NCI-H2171 (cell line): ENCODE results near the gene POU2F2.
"Not testable (repeated sequence)": the region's sequence is repeated elsewhere in the genome, so short reads cannot be mapped to it uniquely, and the experiment has no call there.

Experiments
- DNase-seq: peaks from one replicate; lab custom pipeline; 2025; lab: John Stamatoyannopoulos, UW

Gene POU2F2

GRCh38 chr19:42062381-42062780 lies 69.9 kb downstream of the POU2F2 start:
- no peak for DNase-seq

- no peak for DNase-seq
Observed at GRCh38 chr19:42060117-42060516, 72.1 kb downstream of the POU2F2 start.

DNA sequence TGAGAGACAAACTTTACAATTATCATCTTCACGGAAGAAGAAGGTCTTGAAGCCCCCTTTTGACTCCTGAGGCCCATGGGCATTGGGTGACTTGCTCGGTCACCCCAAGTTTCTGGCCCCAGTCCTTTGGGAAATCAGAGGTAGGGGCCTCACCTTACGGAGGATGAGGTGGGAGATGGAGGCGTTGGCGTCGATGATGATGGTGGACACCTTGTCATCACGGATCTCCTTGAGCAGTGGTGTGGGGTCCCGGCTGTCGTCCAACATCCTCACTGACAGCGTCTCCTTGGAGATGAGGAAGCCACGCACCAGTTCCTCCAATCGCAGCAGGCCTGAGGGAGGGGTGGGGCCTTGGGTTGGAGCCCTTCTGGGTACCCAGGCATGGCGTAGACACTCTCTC lies 73.0 kb downstream of the POU2F2 start:
- DNase-seq = no peak

GRCh38 chr19:42057846-42058245 lies 74.4 kb downstream of the POU2F2 start:
- no peak for DNase-seq

DNA sequence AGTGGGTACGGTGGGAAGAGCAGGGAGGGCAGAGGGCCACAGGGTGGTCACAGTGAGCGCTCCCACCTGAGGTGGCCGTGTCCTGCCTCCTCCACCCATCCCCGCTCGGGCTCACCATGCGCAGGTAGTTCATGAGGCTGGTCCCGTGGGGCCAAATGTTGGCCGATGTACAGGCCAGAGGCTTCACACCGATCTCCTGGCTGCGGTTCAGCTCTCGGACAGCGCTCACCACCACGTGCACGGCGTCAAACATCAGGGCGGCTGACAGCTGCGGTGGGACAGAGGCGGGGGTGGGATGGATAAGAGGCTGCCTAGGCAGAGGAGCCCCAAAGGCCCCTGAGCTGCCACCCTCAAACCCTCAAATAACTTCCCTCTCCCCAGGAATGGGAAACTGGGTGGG lies 78.0 kb downstream of the POU2F2 start:
- no peak for DNase-seq

GRCh38 chr19:42053037-42053935 lies 79.0 kb downstream of the POU2F2 start:
- DNase-seq = no peak

GRCh38 chr19:42052241-42052863 lies 79.9 kb downstream of the POU2F2 start:
- peak; percentile 88 for DNase-seq

- no peak for DNase-seq
Observed at GRCh38 chr19:42051166-42052115, 80.8 kb downstream of the POU2F2 start.

GRCh38 chr19:42048992-42049391 lies 83.3 kb downstream of the POU2F2 start:
- no peak for DNase-seq

DNA sequence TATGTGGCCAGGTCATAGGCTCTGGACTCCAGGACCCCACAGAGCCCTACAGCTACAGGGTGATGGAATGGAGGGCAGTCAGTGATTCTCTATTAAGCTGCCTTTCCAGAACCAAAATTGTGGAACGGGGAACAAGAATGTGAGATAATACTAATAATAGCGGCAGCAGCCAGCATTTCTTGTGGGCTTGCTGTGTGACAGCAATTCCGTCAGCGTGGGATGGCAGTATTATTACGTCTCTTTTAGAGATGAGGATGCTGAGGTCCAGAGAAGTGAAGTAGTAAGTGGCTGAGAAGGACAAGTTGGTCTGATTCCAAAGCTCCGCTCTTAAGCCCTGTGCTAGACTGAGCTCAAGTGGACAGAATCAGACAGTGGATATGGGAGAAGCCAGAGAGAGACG lies 86.7 kb downstream of the POU2F2 start:
- DNase-seq = no peak

DNA sequence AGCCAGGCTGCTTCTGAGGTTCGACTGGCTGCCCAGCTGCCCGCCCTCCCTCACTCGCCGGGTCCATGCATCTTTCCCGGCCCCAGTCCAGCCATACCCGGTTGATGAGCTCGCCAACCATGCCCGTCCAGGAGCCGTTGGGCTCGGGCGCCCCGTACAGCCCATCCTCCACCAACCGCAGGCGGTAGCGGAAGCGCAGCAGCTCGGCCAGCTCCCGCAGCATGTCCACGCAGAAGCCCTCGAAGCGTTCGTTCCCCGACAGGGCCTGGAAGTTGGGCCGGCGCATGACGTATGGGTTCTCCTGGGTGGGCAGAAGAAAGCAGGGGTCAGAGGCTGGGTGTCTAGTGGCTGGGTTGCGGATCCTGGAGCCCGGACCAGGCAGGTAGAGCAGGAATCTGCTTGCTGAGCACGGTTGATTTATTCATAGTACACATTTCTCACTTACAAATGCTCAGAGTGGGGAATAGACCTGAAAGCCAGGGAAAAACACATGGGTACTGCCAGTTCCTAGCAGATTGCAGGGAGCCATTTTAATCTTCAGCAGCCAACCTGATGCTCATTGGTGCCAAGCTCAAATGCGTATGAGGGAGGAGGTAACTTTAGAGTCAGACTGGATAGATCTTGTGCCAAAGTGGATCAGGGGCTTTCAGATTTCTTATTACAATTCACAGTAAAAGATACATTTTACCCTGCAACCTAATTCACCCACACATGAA lies 89.6 kb downstream of the POU2F2 start:
- DNase-seq = peak; percentile 62

- not testable (repeated sequence) for DNase-seq
Observed at GRCh38 chr19:42040491-42040890, 91.8 kb downstream of the POU2F2 start.

DNA sequence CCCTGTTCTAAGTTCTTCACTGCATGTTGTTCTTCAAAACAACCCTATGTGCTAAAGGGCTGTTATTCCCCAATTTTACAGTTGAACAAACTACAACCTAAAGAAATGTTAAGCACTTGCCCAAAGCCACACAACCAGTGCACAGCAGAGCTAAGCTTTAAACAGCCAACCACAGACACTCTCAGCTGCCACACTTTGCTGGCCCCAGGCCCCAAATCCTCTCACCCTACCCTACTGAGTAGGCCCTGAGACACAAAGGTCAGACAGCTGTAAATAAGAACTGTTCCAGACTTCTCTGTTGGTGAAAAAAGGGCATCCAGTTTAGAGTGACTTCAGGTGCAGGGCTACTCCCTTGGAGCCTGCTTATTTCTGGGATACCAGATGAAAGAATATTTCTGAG lies 92.2 kb downstream of the POU2F2 start:
- no peak for DNase-seq

DNA sequence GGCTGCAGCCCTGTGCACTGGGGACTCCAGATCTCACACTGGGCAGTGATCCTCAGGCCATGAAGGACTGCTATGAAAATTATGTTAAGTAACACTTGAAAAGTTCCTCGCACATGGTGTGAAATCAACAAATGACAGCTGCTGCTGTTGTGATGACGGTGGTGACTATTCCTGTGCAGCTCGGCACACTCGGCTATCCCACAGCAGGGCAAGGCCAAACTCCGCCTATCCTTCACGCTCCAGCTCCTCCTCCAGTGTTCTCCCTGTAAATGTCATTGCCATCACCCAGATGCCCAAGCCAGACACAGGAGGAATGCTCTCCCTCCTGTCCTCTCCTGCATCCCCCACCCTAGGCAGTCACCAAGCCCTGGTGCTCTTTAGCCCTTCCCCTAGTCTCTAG lies 93.6 kb downstream of the POU2F2 start:
- DNase-seq = peak; percentile 49

DNA sequence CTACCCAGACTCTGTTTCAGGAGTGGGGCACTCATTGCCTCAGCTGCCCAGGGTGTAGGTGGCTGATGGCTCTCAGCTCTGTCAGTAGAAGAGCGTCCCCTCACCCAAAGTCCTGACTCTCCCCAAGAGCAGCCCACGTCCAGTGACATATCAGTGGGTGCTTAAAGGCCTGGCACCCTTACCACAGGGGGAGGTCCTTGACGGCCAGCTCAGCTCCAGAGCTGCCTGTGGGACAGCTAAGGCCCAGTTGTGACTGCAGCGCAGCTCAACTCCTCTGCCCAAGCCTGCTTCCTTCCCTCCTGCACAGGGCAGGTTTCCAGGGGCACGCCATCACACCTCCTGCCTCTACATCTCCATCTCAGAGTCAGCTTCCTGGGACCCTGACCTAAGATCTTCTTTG lies 94.6 kb downstream of the POU2F2 start:
- DNase-seq = no peak
